Measurements from ENCODE around the gene ARNT2.

ARNT2 gene

DNA sequence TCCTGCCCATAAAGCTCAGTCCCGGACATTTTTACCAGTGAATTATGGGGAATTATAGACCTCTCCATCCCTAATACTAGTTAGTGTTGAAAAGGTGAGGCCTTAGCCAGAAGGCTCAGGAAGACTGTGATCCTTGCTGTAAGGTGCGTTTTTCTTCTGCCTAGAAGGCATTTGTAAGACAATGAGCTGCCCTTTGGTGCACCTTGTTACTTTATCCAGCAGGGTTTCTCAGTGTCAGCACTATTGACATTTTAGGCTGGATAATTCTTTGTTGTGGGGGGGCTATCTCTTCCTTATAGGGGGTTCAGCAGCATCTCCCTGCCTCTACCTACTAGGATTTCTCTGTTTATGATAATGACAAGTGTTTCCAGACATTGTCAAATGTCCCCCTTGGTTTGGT, 182.8 kb downstream of the ARNT2 start:
- 100% methylated on average over 1 of the region's 2 CpGs for WGBS (ENCODE audit: insufficient coverage)
- no peak for DNase-seq
- Histone ChIP-seq H3K4me1 (ENCODE audit: control extremely low read depth in 1 of 4, control insufficient read depth in 4 of 4, insufficient read depth in 4 of 4, low read length in 3 of 4) (peaks cover 0 to 9% (median 3%) of the 10 kb centered on the region in 4 experiments), H3K27ac (ENCODE audit: insufficient read depth in 1 of 2, low read depth in 1 of 2, low read length in 2 of 2, poor library complexity in 1 of 2, severe bottlenecking in 2 of 2) (no peak overlapping the region), H3K4me3 (ENCODE audit: control insufficient read depth in 1 of 7, extremely low read depth in 1 of 7, insufficient read depth in 4 of 7, low read depth in 2 of 7, low read length in 6 of 7) (no peak overlapping the region), H3K27me3 (replicated peaks in 2 of 5; ENCODE audit: control insufficient read depth in 4 of 5, insufficient read depth in 5 of 5, low read length in 4 of 5) (peaks cover 0 to 8% (median 0%) of the 10 kb centered on the region in 5 experiments), H3K9me3 (ENCODE audit: control extremely low read depth in 1 of 5, control insufficient read depth in 4 of 5, insufficient read depth in 2 of 5, low read depth in 1 of 5, low read length in 4 of 5) (no peaks in the 10 kb centered on the region), H3K36me3 (ENCODE audit: control insufficient read depth in 4 of 4, insufficient read depth in 4 of 4, low read length in 3 of 4) (no peaks in the 10 kb centered on the region)
- CTCF ChIA-PET = interaction anchor here (0.6 to 1.6 kb wide), 2 partner anchors 19 to 23 kb away, joined by 3 read pairs; no protein-coding TSS in a partner anchor
- POLR2A ChIA-PET = no interaction called here

DNA sequence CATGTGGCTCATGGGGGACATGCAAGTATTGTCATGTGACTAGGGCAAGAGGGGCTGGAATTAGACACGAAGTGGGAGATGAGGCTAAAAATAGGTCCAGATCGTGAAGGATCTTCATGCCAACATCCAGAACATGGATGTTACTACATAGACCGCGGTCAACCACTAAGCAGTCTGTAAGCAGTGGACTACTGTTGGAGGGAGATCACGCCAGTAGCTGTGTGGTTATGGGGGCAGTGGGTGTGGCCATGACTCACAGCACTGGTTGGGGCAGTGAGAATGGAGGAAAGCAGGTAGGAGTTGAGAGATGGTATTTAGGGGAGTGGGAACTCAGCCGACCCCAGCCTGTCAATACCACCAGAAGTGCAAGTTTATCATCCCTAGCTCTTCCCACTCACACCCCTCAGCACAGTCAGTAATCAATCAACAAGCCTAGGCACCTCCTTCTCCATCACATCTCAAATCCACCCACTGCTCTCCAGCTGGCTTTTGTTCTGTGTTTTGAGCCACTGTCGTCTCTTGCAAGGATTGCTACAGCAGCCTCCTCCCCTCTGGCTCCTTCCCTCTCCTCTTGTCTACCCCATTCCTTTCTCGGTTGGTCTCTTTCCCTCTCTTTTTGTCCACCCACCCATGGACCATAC, 183.8 kb downstream of the ARNT2 start:
- H3K27ac ChIP-seq (ENCODE audit: insufficient read depth in 1 of 2, low read depth in 1 of 2, low read length in 2 of 2, poor library complexity in 1 of 2, severe bottlenecking in 2 of 2) = no peak overlapping the region
- POLR2A ChIA-PET = no interaction called here
- H3K9me3 ChIP-seq (ENCODE audit: control extremely low read depth in 1 of 5, control insufficient read depth in 4 of 5, insufficient read depth in 2 of 5, low read depth in 1 of 5, low read length in 4 of 5) = no peaks in the 10 kb centered on the region
- H3K36me3 ChIP-seq (ENCODE audit: control insufficient read depth in 4 of 4, insufficient read depth in 4 of 4, low read length in 3 of 4) = no peaks in the 10 kb centered on the region
- WGBS (ENCODE audit: insufficient coverage) = 92% methylated on average over 7 of the region's 8 CpGs
- no peak overlapping the region for H3K4me3 ChIP-seq (ENCODE audit: control insufficient read depth in 1 of 7, extremely low read depth in 1 of 7, insufficient read depth in 4 of 7, low read depth in 2 of 7, low read length in 6 of 7)
- CTCF ChIA-PET = interaction anchor here (1.1 to 1.6 kb wide), 2 partner anchors 20 to 188 kb away, joined by 3 read pairs; no protein-coding TSS in a partner anchor
- peaks cover 0 to 8% (median 0%) of the 10 kb centered on the region in 5 experiments for H3K27me3 ChIP-seq (replicated peaks in 2 of 5; ENCODE audit: control insufficient read depth in 4 of 5, insufficient read depth in 5 of 5, low read length in 4 of 5)
- H3K4me1 ChIP-seq (ENCODE audit: control extremely low read depth in 1 of 4, control insufficient read depth in 4 of 4, insufficient read depth in 4 of 4, low read length in 3 of 4) = peaks cover 0 to 9% (median 3%) of the 10 kb centered on the region in 4 experiments
- DNase-seq = peak in 1 of 3 donors; percentile 26

DNA sequence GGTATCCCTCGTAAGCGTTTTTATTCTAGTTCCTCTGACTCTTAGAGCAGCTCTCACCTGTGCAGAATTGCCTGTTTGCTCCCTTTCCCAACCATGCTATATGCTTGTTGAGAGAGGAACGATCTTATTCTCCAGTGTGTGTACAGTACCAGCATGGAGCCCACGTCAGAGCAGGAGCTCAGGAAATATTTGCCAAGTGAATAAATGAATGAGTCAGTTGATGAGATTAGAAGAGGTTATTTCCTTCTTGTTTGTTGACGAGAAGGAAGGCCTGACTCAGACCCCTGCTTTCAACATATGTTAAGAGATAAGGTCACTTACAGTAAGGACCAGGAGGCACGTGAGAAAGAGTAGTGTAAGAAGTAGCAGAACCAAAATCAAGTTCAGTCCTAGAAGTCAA, 184.6 kb downstream of the ARNT2 start:
- CTCF ChIA-PET = no interaction called here
- no peak overlapping the region for H3K4me3 ChIP-seq (ENCODE audit: control insufficient read depth in 1 of 7, extremely low read depth in 1 of 7, insufficient read depth in 4 of 7, low read depth in 2 of 7, low read length in 6 of 7)
- peak in 2 of 3 donors; percentile 39 to 62 for DNase-seq
- no peaks in the 10 kb centered on the region for H3K9me3 ChIP-seq (ENCODE audit: control extremely low read depth in 1 of 5, control insufficient read depth in 4 of 5, insufficient read depth in 2 of 5, low read depth in 1 of 5, low read length in 4 of 5)
- H3K4me1 ChIP-seq (ENCODE audit: control extremely low read depth in 1 of 4, control insufficient read depth in 4 of 4, insufficient read depth in 4 of 4, low read length in 3 of 4) = peaks cover 0 to 9% (median 3%) of the 10 kb centered on the region in 4 experiments
- H3K36me3 ChIP-seq (ENCODE audit: control insufficient read depth in 4 of 4, insufficient read depth in 4 of 4, low read length in 3 of 4) = no peaks in the 10 kb centered on the region
- POLR2A ChIA-PET = no interaction called here
- WGBS (ENCODE audit: insufficient coverage) = 93% methylated on average over 4 of the region's 6 CpGs
- H3K27ac ChIP-seq (ENCODE audit: insufficient read depth in 1 of 2, low read depth in 1 of 2, low read length in 2 of 2, poor library complexity in 1 of 2, severe bottlenecking in 2 of 2) = no peak overlapping the region
- peaks cover 0 to 8% (median 0%) of the 10 kb centered on the region in 5 experiments for H3K27me3 ChIP-seq (replicated peaks in 2 of 5; ENCODE audit: control insufficient read depth in 4 of 5, insufficient read depth in 5 of 5, low read length in 4 of 5)

DNA sequence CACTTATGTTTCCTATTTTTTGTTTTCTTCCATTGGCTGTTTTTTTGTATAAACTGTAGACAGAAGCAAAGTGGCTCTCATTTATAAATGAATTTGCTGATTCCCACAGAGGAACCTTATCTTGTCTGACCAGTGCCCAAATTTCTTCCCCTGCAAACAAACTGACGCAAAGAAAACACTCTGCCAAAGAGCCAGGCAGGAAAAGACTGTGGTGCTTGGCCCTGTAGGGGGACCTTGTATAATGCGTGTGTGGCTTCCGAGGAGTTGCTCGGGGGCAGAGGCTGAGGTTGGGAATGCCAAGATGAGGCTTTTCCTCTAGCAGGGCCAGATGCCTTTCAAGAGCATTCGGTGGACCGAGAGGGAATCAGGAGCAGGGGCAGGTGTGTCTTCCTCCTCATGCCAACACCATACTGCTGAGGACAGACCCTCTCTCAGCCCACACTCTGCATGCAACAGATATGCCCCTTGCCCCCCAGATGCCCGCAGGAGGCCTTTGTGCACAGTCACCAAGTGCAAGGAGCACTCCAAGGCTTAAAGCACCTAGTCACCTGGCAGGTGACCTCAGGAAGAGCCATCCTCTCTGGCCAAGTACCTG, 186.7 kb downstream of the ARNT2 start:
- Histone ChIP-seq H3K4me1 (ENCODE audit: control extremely low read depth in 1 of 4, control insufficient read depth in 4 of 4, insufficient read depth in 4 of 4, low read length in 3 of 4) (peaks cover 0 to 9% (median 3%) of the 10 kb centered on the region in 4 experiments), H3K27ac (ENCODE audit: insufficient read depth in 1 of 2, low read depth in 1 of 2, low read length in 2 of 2, poor library complexity in 1 of 2, severe bottlenecking in 2 of 2) (no peak overlapping the region), H3K27me3 (replicated peaks in 2 of 5; ENCODE audit: control insufficient read depth in 4 of 5, insufficient read depth in 5 of 5, low read length in 4 of 5) (peaks cover 0 to 2% (median 0%) of the 10 kb centered on the region in 5 experiments), H3K4me3 (ENCODE audit: control insufficient read depth in 1 of 7, extremely low read depth in 1 of 7, insufficient read depth in 4 of 7, low read depth in 2 of 7, low read length in 6 of 7) (no peak overlapping the region), H3K9me3 (ENCODE audit: control extremely low read depth in 1 of 5, control insufficient read depth in 4 of 5, insufficient read depth in 2 of 5, low read depth in 1 of 5, low read length in 4 of 5) (no peaks in the 10 kb centered on the region), H3K36me3 (ENCODE audit: control insufficient read depth in 4 of 4, insufficient read depth in 4 of 4, low read length in 3 of 4) (no peaks in the 10 kb centered on the region)
- peak; percentile 40 to 68 (median 52) for DNase-seq
- WGBS (ENCODE audit: insufficient coverage) = 13% methylated on average over 6 of the region's 7 CpGs
- POLR2A ChIA-PET = no interaction called here
- CTCF ChIA-PET = no interaction called here

DNA sequence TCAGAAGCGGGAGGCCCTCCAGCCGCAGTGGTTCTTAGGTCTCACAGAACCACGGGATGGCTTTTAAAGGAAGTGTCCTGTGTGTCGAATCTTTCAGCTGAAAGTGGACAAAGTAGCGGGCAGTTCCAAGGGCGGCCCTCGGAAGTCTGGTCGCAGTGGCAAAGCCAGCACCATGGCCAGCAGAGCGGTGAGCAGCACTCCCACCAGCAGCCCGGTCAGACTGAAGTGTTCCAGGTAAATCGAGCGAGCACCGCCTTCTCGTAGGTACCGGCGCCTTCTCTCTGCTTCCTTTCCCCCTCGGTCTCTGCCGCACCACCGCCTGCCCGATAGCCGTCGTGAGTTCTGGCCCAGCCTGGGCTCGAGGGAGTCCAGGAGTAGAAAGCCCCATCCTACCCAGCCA, 187.3 kb downstream of the ARNT2 start:
- Histone ChIP-seq H3K27me3 (replicated peaks in 2 of 5; ENCODE audit: control insufficient read depth in 4 of 5, insufficient read depth in 5 of 5, low read length in 4 of 5) (peaks cover 0 to 2% (median 0%) of the 10 kb centered on the region in 5 experiments), H3K36me3 (ENCODE audit: control insufficient read depth in 4 of 4, insufficient read depth in 4 of 4, low read length in 3 of 4) (no peaks in the 10 kb centered on the region), H3K27ac (ENCODE audit: insufficient read depth in 1 of 2, low read depth in 1 of 2, low read length in 2 of 2, poor library complexity in 1 of 2, severe bottlenecking in 2 of 2) (no peak overlapping the region), H3K9me3 (ENCODE audit: control extremely low read depth in 1 of 5, control insufficient read depth in 4 of 5, insufficient read depth in 2 of 5, low read depth in 1 of 5, low read length in 4 of 5) (no peaks in the 10 kb centered on the region), H3K4me3 (ENCODE audit: control insufficient read depth in 1 of 7, extremely low read depth in 1 of 7, insufficient read depth in 4 of 7, low read depth in 2 of 7, low read length in 6 of 7) (no peak overlapping the region), H3K4me1 (ENCODE audit: control extremely low read depth in 1 of 4, control insufficient read depth in 4 of 4, insufficient read depth in 4 of 4, low read length in 3 of 4) (peaks cover 0 to 9% (median 3%) of the 10 kb centered on the region in 4 experiments)
- POLR2A ChIA-PET = no interaction called here
- CTCF ChIA-PET = interaction anchor here (1.7 kb wide), 1 partner anchor 10 kb away, joined by 4 read pairs; no protein-coding TSS in a partner anchor
- DNase-seq = no peak
- 95% methylated on average over 21 of the region's 23 CpGs for WGBS (ENCODE audit: insufficient coverage)

DNA sequence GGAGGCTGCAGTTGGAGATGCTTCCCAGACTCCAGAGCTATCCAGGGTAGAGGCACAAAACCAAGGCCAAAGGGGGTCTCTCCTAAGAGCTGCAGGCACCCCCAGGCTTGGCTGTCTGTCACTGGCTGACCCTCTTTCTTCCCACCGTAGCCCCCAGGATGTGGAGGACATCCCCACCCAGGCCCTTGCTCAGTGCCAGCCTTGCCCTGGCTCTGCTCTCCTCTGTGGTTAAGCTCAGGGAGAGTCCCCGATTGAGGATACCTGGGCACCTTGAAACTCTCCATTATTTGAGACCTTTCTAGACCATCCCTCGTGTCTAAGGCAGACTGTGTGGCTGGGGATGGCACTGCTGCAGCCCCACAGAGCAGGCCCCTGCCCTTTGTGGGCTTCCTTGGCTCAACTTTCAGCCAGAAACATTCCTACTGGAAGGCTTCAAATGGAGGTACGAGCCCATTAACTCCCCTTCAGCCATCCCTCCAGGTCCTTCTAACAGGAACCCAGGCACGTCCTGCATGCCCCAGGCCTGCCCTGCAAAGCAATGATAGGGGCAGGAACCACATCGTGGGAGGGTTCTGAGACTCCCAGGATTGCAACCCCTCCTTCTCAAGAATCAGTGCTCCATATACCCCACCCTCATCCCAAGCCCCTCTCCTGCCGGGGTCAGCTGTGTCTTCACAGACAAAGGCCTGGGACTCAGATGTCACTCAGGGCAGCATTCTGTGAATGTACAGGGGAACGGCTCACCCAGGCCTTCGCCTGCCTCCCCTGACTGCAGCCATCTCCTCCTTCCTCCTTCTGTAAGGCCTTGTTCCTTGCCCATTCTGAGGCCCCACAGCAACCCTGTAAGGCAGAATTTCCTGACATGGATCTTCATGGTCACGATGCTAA, 188.0 kb downstream of the ARNT2 start:
- H3K27me3 ChIP-seq (replicated peaks in 2 of 5; ENCODE audit: control insufficient read depth in 4 of 5, insufficient read depth in 5 of 5, low read length in 4 of 5) = peaks cover 0 to 2% (median 0%) of the 10 kb centered on the region in 5 experiments
- H3K36me3 ChIP-seq (ENCODE audit: control insufficient read depth in 4 of 4, insufficient read depth in 4 of 4, low read length in 3 of 4) = no peaks in the 10 kb centered on the region
- no peak for DNase-seq
- peaks cover 0 to 9% (median 3%) of the 10 kb centered on the region in 4 experiments for H3K4me1 ChIP-seq (ENCODE audit: control extremely low read depth in 1 of 4, control insufficient read depth in 4 of 4, insufficient read depth in 4 of 4, low read length in 3 of 4)
- H3K27ac ChIP-seq (ENCODE audit: insufficient read depth in 1 of 2, low read depth in 1 of 2, low read length in 2 of 2, poor library complexity in 1 of 2, severe bottlenecking in 2 of 2) = no peak overlapping the region
- ChIA-PET POLR2A (no interaction called here), CTCF (interaction anchor here (1.4 to 1.7 kb wide), 2 partner anchors 9 to 18 kb away, joined by 4 to 5 read pairs; no protein-coding TSS in a partner anchor)
- WGBS (ENCODE audit: insufficient coverage) = 96% methylated on average over 8 of the region's 10 CpGs
- H3K9me3 ChIP-seq (ENCODE audit: control extremely low read depth in 1 of 5, control insufficient read depth in 4 of 5, insufficient read depth in 2 of 5, low read depth in 1 of 5, low read length in 4 of 5) = no peaks in the 10 kb centered on the region
- no peak overlapping the region for H3K4me3 ChIP-seq (ENCODE audit: control insufficient read depth in 1 of 7, extremely low read depth in 1 of 7, insufficient read depth in 4 of 7, low read depth in 2 of 7, low read length in 6 of 7)
